GM23338 (cell line): ENCODE measurements around the gene ELFN2. TPM values are rescaled to one million over a fixed set of nuclear protein-coding genes. Genes with fewer than 3 reads are reported as not detected.

Experiments used
- ATAC-seq: fragments of 200-7000 bp; cut with Tn5 transposase; 3 replicates; pipeline ENCODE4 v1.9.1; 2020
- DNase-seq: peaks from one replicate; pipeline ENCODE4 v3.0.0-alpha.2; 2015; ENCODE audit warnings: low spot score
- H2AFZ ChIP-seq: fragments of 200-600 bp; sonication (generic); 2 replicates; pipeline ENCODE4 v1.8.0; 2016; ENCODE audit warnings: antibody characterized with exemption, mild to moderate bottlenecking, moderate library complexity
- H3F3A ChIP-seq: fragments of 200-600 bp; sonication (generic); replicated peaks from 2 replicates; pipeline ENCODE4 v1.8.0; 2017; ENCODE audit warnings: antibody characterized with exemption, mixed run types, low read depth
- H3K27ac ChIP-seq: fragments of 200-600 bp; sonication (generic); 2 replicates; pipeline ENCODE4 v1.6.1; 2016; ENCODE audit warnings: low read depth
- H3K27me3 ChIP-seq: fragments of 200-600 bp; sonication (generic); 2 replicates; pipeline ENCODE4 v1.8.0; 2016; ENCODE audit warnings: mild to moderate bottlenecking, mixed run types, moderate library complexity; ENCODE audit not compliant: insufficient read depth
- H3K36me3 ChIP-seq: fragments of 200-600 bp; sonication (generic); 2 replicates; pipeline ENCODE4 v1.8.0; 2016; ENCODE audit warnings: mild to moderate bottlenecking; ENCODE audit not compliant: insufficient read depth
- H3K4me1 ChIP-seq: fragments of 200-600 bp; sonication (generic); 2 replicates; pipeline ENCODE4 v1.8.0; 2016; ENCODE audit warnings: mild to moderate bottlenecking, moderate library complexity; ENCODE audit not compliant: insufficient read depth
- H3K4me2 ChIP-seq: fragments of 200-600 bp; sonication (generic); 2 replicates; pipeline ENCODE4 v1.7.1; 2017; ENCODE audit warnings: mixed run types
- H3K4me3 ChIP-seq: fragments of 200-600 bp; sonication (generic); 2 replicates; pipeline ENCODE4 v1.6.1; 2016; ENCODE audit warnings: mixed run types
- H3K79me2 ChIP-seq: fragments of 200-600 bp; sonication (generic); replicated peaks from 2 replicates; pipeline ENCODE4 v1.8.0; 2017; ENCODE audit warnings: mild to moderate bottlenecking; ENCODE audit not compliant: insufficient read depth
- H3K9me2 ChIP-seq: fragments of 200-600 bp; sonication (generic); 2 replicates; pipeline ENCODE4 v1.8.0; 2017; ENCODE audit not compliant: insufficient read depth
- H4K20me1 ChIP-seq: fragments of 200-600 bp; sonication (generic); replicated peaks from 2 replicates; pipeline ENCODE4 v1.8.0; 2017; ENCODE audit warnings: mild to moderate bottlenecking; ENCODE audit not compliant: insufficient read depth
- H3K27ac Mint-ChIP-seq: 2 replicates; pipeline ENCODE4 v1.8.0; 2020; ENCODE audit warnings: inconsistent platforms, mild to moderate bottlenecking, moderate library complexity, mixed read lengths
- H3K27me3 Mint-ChIP-seq: 3 replicates; pipeline ENCODE4 v1.8.0; 2022; ENCODE audit warnings: low read depth, mild to moderate bottlenecking, moderate library complexity, mixed read lengths, inconsistent platforms; ENCODE audit not compliant: insufficient read depth, poor library complexity
- H3K36me3 Mint-ChIP-seq: 3 replicates; pipeline ENCODE4 v1.8.0; 2021; ENCODE audit warnings: low read depth, mild to moderate bottlenecking, inconsistent platforms, moderate library complexity, mixed read lengths
- H3K4me1 Mint-ChIP-seq: 3 replicates; pipeline ENCODE4 v1.8.0; 2020; ENCODE audit warnings: mild to moderate bottlenecking, inconsistent platforms, mixed read lengths
- H3K4me3 Mint-ChIP-seq: 3 replicates; pipeline ENCODE4 v1.8.0; 2021; ENCODE audit warnings: moderate library complexity, mild to moderate bottlenecking, inconsistent platforms, mixed read lengths
- H3K9me3 Mint-ChIP-seq: 3 replicates; pipeline ENCODE4 v1.8.0; 2020; ENCODE audit warnings: moderate library complexity, mild to moderate bottlenecking, inconsistent platforms, mixed read lengths
- CREB1 ChIP-seq: fragments of 250-450 bp; sonication (Bioruptor Pico); IDR thresholded peaks from 2 replicates; pipeline ENCODE4 v1.5.0; 2020; ENCODE audit warnings: low read depth, mild to moderate bottlenecking, moderate library complexity
- ETS1 ChIP-seq: IDR thresholded peaks from 2 replicates; pipeline ENCODE4 v1.6.1; 2016; ENCODE audit warnings: antibody characterized with exemption
- EZH2phosphoT487 ChIP-seq: fragments of 200-600 bp; sonication (generic); IDR thresholded peaks from one replicate; pipeline ENCODE4 v1.8.1; 2018; ENCODE audit warnings: antibody characterized with exemption; ENCODE audit not compliant: unreplicated experiment
- JUNB ChIP-seq: IDR thresholded peaks from one replicate; pipeline ENCODE4 v1.6.1; 2016; ENCODE audit warnings: antibody characterized with exemption; ENCODE audit not compliant: unreplicated experiment
- POLR2AphosphoS5 ChIP-seq: IDR thresholded peaks from 2 replicates; pipeline ENCODE4 v1.6.1; 2016; ENCODE audit warnings: antibody characterized with exemption, low read depth
- REST ChIP-seq: IDR thresholded peaks from one replicate; pipeline ENCODE4 v1.6.1; 2018; ENCODE audit warnings: antibody characterized with exemption; ENCODE audit not compliant: unreplicated experiment
- ZNF331 ChIP-seq: fragments of 250-450 bp; sonication (Bioruptor Pico); IDR thresholded peaks from 2 replicates; pipeline ENCODE4 v1.5.0; 2020; ENCODE audit warnings: low read depth, mild to moderate bottlenecking, moderate library complexity
- ZNF462 ChIP-seq: fragments of 250-450 bp; sonication (Bioruptor Pico); IDR thresholded peaks from 2 replicates; pipeline ENCODE4 v1.5.0; 2020; ENCODE audit warnings: mild to moderate bottlenecking, moderate library complexity
- polyA plus RNA-seq: library from polyadenylated mRNA; unstranded; fragments of >200 nt; fragmentation: Nextera tagmentation; extraction: Ambion mirVana; gene quantifications from 2 replicates; pipeline ENCODE4 v1.2.1, GENCODE V29; 2016
- total RNA-seq: library from RNA; depleted of rRNA; stranded (reverse); fragments of >200 nt; shearing (Covaris generic); gene quantifications from 2 replicates; pipeline ENCODE4 v1.2.3, GENCODE V29; 2014

ELFN2 gene
- total and polyA plus RNA-seq, 2 experiments from 2014 or later = 0.18 to 0.35 TPM

- no peak overlapping the region for H3K27ac Mint-ChIP-seq
Measured at GRCh38 chr22:37349043-37349814, 78.0 kb downstream of the ELFN2 start.

GRCh38 chr22:37346505-37346895 lies 80.8 kb downstream of the ELFN2 start:
- H3K4me1 Mint-ChIP-seq = peaks cover 20% of the 10 kb centered on the region
- no peak overlapping the region for H2AFZ ChIP-seq
- no peak overlapping the region for H3K4me3 Mint-ChIP-seq
- H3K4me1 ChIP-seq = no peaks in the 10 kb centered on the region; the same call in none of the 2 replicates
- no peak overlapping the region for H3K4me2 ChIP-seq
- no peaks in the 10 kb centered on the region for H3K9me3 Mint-ChIP-seq
- peaks cover 12% of the 10 kb centered on the region for H3K27me3 Mint-ChIP-seq
- no peaks in the 10 kb centered on the region for H3F3A ChIP-seq
- ATAC-seq (no peak), DNase-seq (no peak)
- no peaks in the 10 kb centered on the region for H3K36me3 ChIP-seq
- no peaks in the 10 kb centered on the region for H3K9me2 ChIP-seq
- no peaks in the 10 kb centered on the region for H3K79me2 ChIP-seq
- no peak overlapping the region for H3K27ac Mint-ChIP-seq
- no peaks in the 10 kb centered on the region for H4K20me1 ChIP-seq
- H3K27ac ChIP-seq = no peak overlapping the region
- H3K36me3 Mint-ChIP-seq = no peaks in the 10 kb centered on the region
- H3K27me3 ChIP-seq = no peaks in the 10 kb centered on the region
- no peak overlapping the region for H3K4me3 ChIP-seq
- no peak for TF ChIP-seq JUNB
- no peak for TF ChIP-seq REST
- no peak for TF ChIP-seq ZNF462
- no peak for TF ChIP-seq CREB1 (CRISPR knock-in tag)
- no peak for TF ChIP-seq EZH2phosphoT487
- TF ChIP-seq POLR2AphosphoS5 = no peak
- TF ChIP-seq ZNF331 = no peak

More at GRCh38 chr22:37349043-37349814, 78.0 kb downstream of the ELFN2 start:
- Histone ChIP-seq H3K27me3 (no peaks in the 10 kb centered on the region), H4K20me1 (no peaks in the 10 kb centered on the region), H2AFZ (no peak overlapping the region), H3K36me3 (no peaks in the 10 kb centered on the region), H3K27ac (no peak overlapping the region), H3K9me2 (no peaks in the 10 kb centered on the region), H3K4me2 (no peak overlapping the region), H3K79me2 (no peaks in the 10 kb centered on the region), H3F3A (no peaks in the 10 kb centered on the region), H3K4me3 (no peak overlapping the region), H3K4me1 (no peaks in the 10 kb centered on the region; the same call in 1 of the 2 replicates)
- Mint-ChIP-seq H3K4me3 (no peak overlapping the region), H3K4me1 (peaks cover 12% of the 10 kb centered on the region), H3K27me3 (peaks cover 22% of the 10 kb centered on the region), H3K9me3 (no peaks in the 10 kb centered on the region), H3K36me3 (no peaks in the 10 kb centered on the region)
- no peak for ATAC-seq
- TF ChIP-seq ETS1 (no peak), CREB1 (CRISPR knock-in tag) (no peak), ZNF331 (no peak)
- no peak for DNase-seq
